ENCODE data around the gene CHFR.

DNA sequence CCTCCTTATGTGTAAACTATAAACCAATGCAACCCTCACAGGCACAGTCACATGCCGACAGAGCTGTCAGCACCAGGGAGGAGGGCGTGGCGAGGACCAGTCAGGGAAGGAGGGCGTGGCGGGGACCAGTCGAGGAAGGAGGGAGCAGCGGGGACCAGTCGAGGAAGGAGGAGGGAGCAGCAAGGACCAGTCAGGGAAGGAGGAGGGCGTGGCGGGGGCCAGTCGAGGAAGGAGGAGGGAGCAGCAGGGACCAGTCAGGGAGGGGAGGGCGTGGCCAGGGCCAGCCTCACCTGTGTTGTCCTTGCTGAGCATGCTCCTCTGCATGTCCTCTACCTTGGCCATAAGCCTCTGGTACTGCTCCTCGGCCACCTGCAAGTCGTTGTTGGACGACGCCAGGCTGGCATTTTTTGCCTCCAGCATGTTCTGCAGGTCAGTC is 83.0 kb downstream of the CHFR start:
- TF ChIP-seq, protein P1, sequence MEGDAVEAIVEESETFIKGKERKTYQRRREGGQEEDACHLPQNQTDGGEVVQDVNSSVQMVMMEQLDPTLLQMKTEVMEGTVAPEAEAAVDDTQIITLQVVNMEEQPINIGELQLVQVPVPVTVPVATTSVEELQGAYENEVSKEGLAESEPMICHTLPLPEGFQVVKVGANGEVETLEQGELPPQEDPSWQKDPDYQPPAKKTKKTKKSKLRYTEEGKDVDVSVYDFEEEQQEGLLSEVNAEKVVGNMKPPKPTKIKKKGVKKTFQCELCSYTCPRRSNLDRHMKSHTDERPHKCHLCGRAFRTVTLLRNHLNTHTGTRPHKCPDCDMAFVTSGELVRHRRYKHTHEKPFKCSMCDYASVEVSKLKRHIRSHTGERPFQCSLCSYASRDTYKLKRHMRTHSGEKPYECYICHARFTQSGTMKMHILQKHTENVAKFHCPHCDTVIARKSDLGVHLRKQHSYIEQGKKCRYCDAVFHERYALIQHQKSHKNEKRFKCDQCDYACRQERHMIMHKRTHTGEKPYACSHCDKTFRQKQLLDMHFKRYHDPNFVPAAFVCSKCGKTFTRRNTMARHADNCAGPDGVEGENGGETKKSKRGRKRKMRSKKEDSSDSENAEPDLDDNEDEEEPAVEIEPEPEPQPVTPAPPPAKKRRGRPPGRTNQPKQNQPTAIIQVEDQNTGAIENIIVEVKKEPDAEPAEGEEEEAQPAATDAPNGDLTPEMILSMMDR (conservative IDR thresholded peaks at IDR 0.05): no peak
- no peak for TF ChIP-seq ZFX (IDR thresholded peaks at IDR 0.05)

All from C4-2B (cell line).